Measurements from ENCODE around the gene ZNF792.
"Not testable (repeated sequence)": the region's sequence is repeated elsewhere in the genome, so short reads cannot be mapped to it uniquely, and the experiment has no call there.

Gene ZNF792

DNA sequence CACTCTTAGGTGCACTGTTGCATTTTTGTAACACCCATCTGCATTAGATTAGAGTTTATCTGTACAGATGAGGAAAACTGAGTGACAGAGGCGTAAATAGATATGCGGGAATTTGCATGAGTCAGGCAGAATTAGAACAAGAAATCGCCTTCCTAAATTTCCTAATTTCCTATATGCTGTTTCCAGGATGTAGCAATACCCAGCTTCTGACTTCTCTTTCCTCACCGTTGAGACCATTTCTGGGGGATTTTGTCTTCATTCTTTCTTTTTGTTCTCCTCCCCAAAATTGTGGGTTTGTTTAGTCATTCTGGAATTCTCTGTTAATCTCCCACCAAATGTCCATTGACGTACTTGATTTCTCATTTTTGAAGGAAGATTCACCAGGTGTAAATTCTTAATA, 10.6 kb upstream of the ZNF792 start:
- H2AFZ ChIP-seq (ENCODE audit: low read length): no peak overlapping the region

DNA sequence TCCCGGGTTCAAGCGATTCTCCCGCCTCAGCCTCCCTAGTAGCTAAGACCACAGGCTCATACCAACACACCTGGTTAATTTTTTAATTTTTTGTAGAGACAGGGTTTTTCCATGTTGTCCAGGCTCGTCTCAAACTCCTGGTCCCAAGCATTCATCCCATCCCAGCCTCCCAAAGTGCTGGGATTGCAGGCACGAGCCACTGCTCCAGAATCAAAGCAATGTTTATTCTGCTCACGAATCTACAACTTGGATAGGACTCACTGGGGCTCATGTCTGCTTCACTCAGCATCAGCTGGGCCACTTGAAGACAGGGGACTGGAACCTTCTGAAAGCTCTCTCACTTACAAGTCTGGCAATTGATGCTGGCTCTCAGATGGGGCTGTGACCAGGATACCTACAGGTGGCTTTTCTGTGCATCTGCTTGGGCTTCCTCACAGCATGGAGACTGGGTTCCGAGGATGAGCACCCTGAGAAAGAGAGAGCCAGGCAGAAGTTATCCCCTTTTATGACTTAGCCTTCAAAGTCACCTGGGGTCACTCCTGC, 8.2 kb upstream of the ZNF792 start:
- H3F3A ChIP-seq (ENCODE audit: insufficient read depth, low read length): no peaks in the 10 kb centered on the region
- no peaks in the 10 kb centered on the region for H4K20me1 ChIP-seq (ENCODE audit: insufficient read depth, low read length)
- no peak overlapping the region for H3K9ac ChIP-seq (ENCODE audit: low read length)
- no peaks in the 10 kb centered on the region for H3K9me2 ChIP-seq (ENCODE audit: low read depth, low read length)
- H2AFZ ChIP-seq (ENCODE audit: low read length): no peak overlapping the region
- no peaks in the 10 kb centered on the region for H3K79me2 ChIP-seq (ENCODE audit: insufficient read depth, low read length)
- TF ChIP-seq EZH2 (IDR thresholded peaks at IDR 0.05; ENCODE audit: borderline replicate concordance, low read length): no peak
- TF ChIP-seq, protein P1, sequence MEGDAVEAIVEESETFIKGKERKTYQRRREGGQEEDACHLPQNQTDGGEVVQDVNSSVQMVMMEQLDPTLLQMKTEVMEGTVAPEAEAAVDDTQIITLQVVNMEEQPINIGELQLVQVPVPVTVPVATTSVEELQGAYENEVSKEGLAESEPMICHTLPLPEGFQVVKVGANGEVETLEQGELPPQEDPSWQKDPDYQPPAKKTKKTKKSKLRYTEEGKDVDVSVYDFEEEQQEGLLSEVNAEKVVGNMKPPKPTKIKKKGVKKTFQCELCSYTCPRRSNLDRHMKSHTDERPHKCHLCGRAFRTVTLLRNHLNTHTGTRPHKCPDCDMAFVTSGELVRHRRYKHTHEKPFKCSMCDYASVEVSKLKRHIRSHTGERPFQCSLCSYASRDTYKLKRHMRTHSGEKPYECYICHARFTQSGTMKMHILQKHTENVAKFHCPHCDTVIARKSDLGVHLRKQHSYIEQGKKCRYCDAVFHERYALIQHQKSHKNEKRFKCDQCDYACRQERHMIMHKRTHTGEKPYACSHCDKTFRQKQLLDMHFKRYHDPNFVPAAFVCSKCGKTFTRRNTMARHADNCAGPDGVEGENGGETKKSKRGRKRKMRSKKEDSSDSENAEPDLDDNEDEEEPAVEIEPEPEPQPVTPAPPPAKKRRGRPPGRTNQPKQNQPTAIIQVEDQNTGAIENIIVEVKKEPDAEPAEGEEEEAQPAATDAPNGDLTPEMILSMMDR (IDR thresholded peaks at IDR 0.05; ENCODE audit: low read length): no peak
- H3K27me3 ChIP-seq (ENCODE audit: insufficient read depth, low read length): peaks cover 24% of the 10 kb centered on the region; the same call in 1 of the 2 replicates
- no peaks in the 10 kb centered on the region; the same call in 1 of the 2 replicates for H3K36me3 ChIP-seq (ENCODE audit: insufficient read depth, low read length)
- H3K27ac ChIP-seq (ENCODE audit: low read depth, low read length, poor library complexity, severe bottlenecking): no peak overlapping the region
- H3K4me3 ChIP-seq (ENCODE audit: low read depth, low read length, poor library complexity, severe bottlenecking): no peak overlapping the region
- peaks cover 7% of the 10 kb centered on the region; the same call in 1 of the 2 replicates for H3K9me3 ChIP-seq (ENCODE audit: low read length)
- no peak overlapping the region for H3K4me2 ChIP-seq (ENCODE audit: low read length)
- peaks cover 6% of the 10 kb centered on the region for H3K4me1 ChIP-seq (ENCODE audit: insufficient read depth, low read length, severe bottlenecking)

More for the DNA sequence above, 10.6 kb upstream of the ZNF792 start:
- Histone ChIP-seq H3K9me2 (ENCODE audit: low read depth, low read length) (no peaks in the 10 kb centered on the region), H3K27me3 (ENCODE audit: insufficient read depth, low read length) (peaks cover 14% of the 10 kb centered on the region; the same call in 1 of the 2 replicates), H3K9ac (ENCODE audit: low read length) (no peak overlapping the region), H3K9me3 (ENCODE audit: low read length) (no peaks in the 10 kb centered on the region; the same call in 1 of the 2 replicates), H3K36me3 (ENCODE audit: insufficient read depth, low read length) (no peaks in the 10 kb centered on the region; the same call in 1 of the 2 replicates), H3F3A (ENCODE audit: insufficient read depth, low read length) (no peaks in the 10 kb centered on the region), H3K4me3 (ENCODE audit: low read depth, low read length, poor library complexity, severe bottlenecking) (no peak overlapping the region), H4K20me1 (ENCODE audit: insufficient read depth, low read length) (no peaks in the 10 kb centered on the region), H3K4me2 (ENCODE audit: low read length) (no peak overlapping the region), H3K4me1 (ENCODE audit: insufficient read depth, low read length, severe bottlenecking) (peaks cover 6% of the 10 kb centered on the region), H3K79me2 (ENCODE audit: insufficient read depth, low read length) (no peaks in the 10 kb centered on the region), H3K27ac (ENCODE audit: low read depth, low read length, poor library complexity, severe bottlenecking) (no peak overlapping the region)
- TF ChIP-seq EZH2 (IDR thresholded peaks at IDR 0.05; ENCODE audit: borderline replicate concordance, low read length): no peak
- TF ChIP-seq, protein P1 (IDR thresholded peaks at IDR 0.05; ENCODE audit: low read length): no peak

DNA sequence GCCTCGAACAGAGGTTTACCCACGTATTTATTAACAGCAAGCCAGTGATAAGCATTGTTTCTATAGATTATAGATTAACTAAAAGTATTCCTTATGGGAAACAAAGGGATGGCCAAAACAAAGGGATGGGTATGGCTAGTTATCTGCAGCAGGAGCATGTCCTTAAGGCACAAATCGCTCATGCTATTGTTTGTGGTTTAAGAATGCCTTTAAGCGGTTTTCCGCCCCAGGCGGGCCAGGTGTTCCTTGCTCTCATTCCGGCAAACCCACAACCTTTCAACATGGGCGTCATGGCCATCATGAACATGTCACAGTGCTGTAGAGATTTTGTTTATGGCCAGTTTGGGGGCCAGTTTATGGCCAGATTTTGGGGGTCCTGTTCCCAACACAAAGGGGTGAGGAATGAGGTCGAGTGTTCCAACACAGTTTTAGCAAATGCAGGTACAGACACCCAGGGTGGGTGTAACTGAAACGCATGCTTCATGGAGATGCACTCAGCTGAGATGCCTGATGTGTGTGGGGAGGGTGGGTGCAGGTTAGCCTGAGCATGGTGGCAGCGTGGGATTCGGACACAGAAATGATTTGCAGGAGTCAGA, 6.3 kb upstream of the ZNF792 start:
- not testable (repeated sequence) for H3K4me3 ChIP-seq (ENCODE audit: low read depth, low read length, poor library complexity, severe bottlenecking); H3K27ac ChIP-seq (ENCODE audit: low read depth, low read length, poor library complexity, severe bottlenecking); H3F3A ChIP-seq (ENCODE audit: insufficient read depth, low read length); H4K20me1 ChIP-seq (ENCODE audit: insufficient read depth, low read length); H3K4me1 ChIP-seq (ENCODE audit: insufficient read depth, low read length, severe bottlenecking); H3K4me2 ChIP-seq (ENCODE audit: low read length); H3K36me3 ChIP-seq (ENCODE audit: insufficient read depth, low read length); H3K79me2 ChIP-seq (ENCODE audit: insufficient read depth, low read length); H3K9ac ChIP-seq (ENCODE audit: low read length); H3K9me2 ChIP-seq (ENCODE audit: low read depth, low read length); H2AFZ ChIP-seq (ENCODE audit: low read length)
- Histone ChIP-seq H3K9me3 (ENCODE audit: low read length) (peaks cover 11% of the 10 kb centered on the region; the same call in 1 of the 2 replicates), H3K27me3 (ENCODE audit: insufficient read depth, low read length) (peaks cover 19% of the 10 kb centered on the region; the same call in 1 of the 2 replicates)
